ENCODE results near the gene ARTN. TPM values are rescaled to one million over a fixed set of nuclear protein-coding genes. Genes with fewer than 3 reads are reported as not detected.

Gene ARTN
- total and polyA plus RNA-seq, 9 of the 15 experiments (the other 6 are each of a cell fraction or from before 2014, with no cell fraction given) = 0.06 to 0.38 TPM; not detected in 7

GRCh38 chr1:43890815-43891214 is 42.8 kb upstream of the ARTN start:
- Histone ChIP-seq H3K4me3 (no peak overlapping the region), H2AFZ (ENCODE audit: low read depth, low read length) (no peak overlapping the region), H3K9me3 (replicated peaks; ENCODE audit: control insufficient read depth, insufficient read depth, low read depth, low read length) (no peaks in the 10 kb centered on the region), H3K27ac (ENCODE audit: extremely low read depth, low read depth, low read length) (no peak overlapping the region), H3K9me1 (ENCODE audit: control insufficient read depth, insufficient read depth, low read length) (no peaks in the 10 kb centered on the region), H3K9ac (ENCODE audit: insufficient read depth in 1 of 2, low read depth in 2 of 2, low read length in 2 of 2) (no peak overlapping the region), H3K4me1 (replicated peaks in 1 of 2; ENCODE audit: control insufficient read depth in 2 of 2, insufficient read depth in 2 of 2, low read length in 2 of 2) (no peaks in the 10 kb centered on the region), H3K79me2 (ENCODE audit: control insufficient read depth, insufficient read depth, low read length) (no peaks in the 10 kb centered on the region), H3K36me3 (ENCODE audit: control insufficient read depth, insufficient read depth, low read length) (no peaks in the 10 kb centered on the region; the same call in 2 of the 3 replicates), H3K4me2 (ENCODE audit: insufficient read depth, low read length) (no peak overlapping the region), H4K20me1 (replicated peaks; ENCODE audit: control insufficient read depth, insufficient read depth, low read length) (no peaks in the 10 kb centered on the region), H3K27me3 (ENCODE audit: control insufficient read depth in 2 of 2, insufficient read depth in 2 of 2, low read length in 2 of 2) (no peaks in the 10 kb centered on the region)
- intact Hi-C loops (cut with micrococcal nuclease) = no loop called here
- CTCF ChIA-PET (ENCODE audit: low intra/inter-chr PET ratio) = no interaction called here
- POLR2A ChIA-PET = interaction anchor here (0.7 to 1.4 kb wide), 2 partner anchors 11 to 37 kb away, joined by 3 read pairs; no protein-coding TSS in a partner anchor
- in situ Hi-C loops (cut with MboI) = no loop called here
- FAIRE-seq (no peak), DNase-seq (ENCODE audit: extremely low read depth in 1 of 4, low spot score in 3 of 4) (no peak), ATAC-seq (no peak)
- BruUV-seq (replicated peaks) = no TSS peak
- whole genome bisulfite sequencing (ENCODE audit: insufficient coverage, low coverage, missing lambda C conversion rate) = 63% methylated on average over 5 of the region's 5 CpGs
- TF ChIP-seq GATAD2A (IDR thresholded peaks at IDR 0.05) = no peak
- peak; percentile 71 for TF ChIP-seq FOSL1 (tag; conservative IDR thresholded peaks at IDR 0.05)
- peak; percentile 49 for TF ChIP-seq RFX1 (IDR thresholded peaks at IDR 0.05)
- TF ChIP-seq JUND (IDR thresholded peaks at IDR 0.05; ENCODE audit: borderline replicate concordance, low read depth, low read length) = 0 out of 2 replicates have a peak, but pooled peaks have one; percentile 25
- TF ChIP-seq JUND (tag; IDR thresholded peaks at IDR 0.05; ENCODE audit: borderline replicate concordance, low read depth, low read length) = peak; percentile 19; the same call in 1 of the 3 replicates

GRCh38 chr1:43893006-43893405 is 40.6 kb upstream of the ARTN start:
- Histone ChIP-seq H3K4me3 (no peak overlapping the region), H2AFZ (ENCODE audit: low read depth, low read length) (no peak overlapping the region), H3K36me3 (ENCODE audit: control insufficient read depth, insufficient read depth, low read length) (peaks cover 4% of the 10 kb centered on the region; the same call in 1 of the 3 replicates), H3K9me3 (replicated peaks; ENCODE audit: control insufficient read depth, insufficient read depth, low read depth, low read length) (no peaks in the 10 kb centered on the region), H3K79me2 (ENCODE audit: control insufficient read depth, insufficient read depth, low read length) (no peaks in the 10 kb centered on the region), H3K4me1 (replicated peaks in 1 of 2; ENCODE audit: control insufficient read depth in 2 of 2, insufficient read depth in 2 of 2, low read length in 2 of 2) (peaks cover 3 to 4% of the 10 kb centered on the region in 2 experiments; a peak in 2 of 5 replicates), H3K27ac (ENCODE audit: extremely low read depth, low read depth, low read length) (no peak overlapping the region), H4K20me1 (replicated peaks; ENCODE audit: control insufficient read depth, insufficient read depth, low read length) (no peaks in the 10 kb centered on the region), H3K27me3 (ENCODE audit: control insufficient read depth in 2 of 2, insufficient read depth in 2 of 2, low read length in 2 of 2) (no peaks in the 10 kb centered on the region), H3K9me1 (ENCODE audit: control insufficient read depth, insufficient read depth, low read length) (no peaks in the 10 kb centered on the region), H3K4me2 (ENCODE audit: insufficient read depth, low read length) (no peak overlapping the region), H3K9ac (ENCODE audit: insufficient read depth in 1 of 2, low read depth in 2 of 2, low read length in 2 of 2) (no peak overlapping the region)
- ChIA-PET POLR2A (interaction anchor here (0.6 to 1.7 kb wide), 4 partner anchors 10 to 14 kb away, joined by 3 to 6 read pairs (median 4); no protein-coding TSS in a partner anchor), CTCF (ENCODE audit: low intra/inter-chr PET ratio) (no interaction called here)
- ATAC-seq (no peak), FAIRE-seq (no peak), DNase-seq (ENCODE audit: extremely low read depth in 1 of 4, low spot score in 3 of 4) (no peak)
- intact Hi-C loops (cut with micrococcal nuclease) = no loop called here
- WGBS (ENCODE audit: insufficient coverage, low coverage, missing lambda C conversion rate) = 0% methylated on average over 1 of the region's 1 CpG
- TF ChIP-seq POLR2AphosphoS2 (IDR thresholded peaks at IDR 0.05; ENCODE audit: low read length) (no peak), SMAD3 (CRISPR knock-in tag; conservative IDR thresholded peaks at IDR 0.05) (no peak), SP1 (CRISPR knock-in tag; IDR thresholded peaks at IDR 0.05) (no peak), RBM15 (IDR thresholded peaks at IDR 0.05; ENCODE audit: insufficient read depth, low read length) (no peak), FOXJ3 (CRISPR knock-in tag; IDR thresholded peaks at IDR 0.05) (no peak), HDAC6 (IDR thresholded peaks at IDR 0.05; ENCODE audit: low read depth, low read length) (no peak), ZNF121 (CRISPR knock-in tag; conservative IDR thresholded peaks at IDR 0.05) (no peak)
- TF ChIP-seq, protein P1, sequence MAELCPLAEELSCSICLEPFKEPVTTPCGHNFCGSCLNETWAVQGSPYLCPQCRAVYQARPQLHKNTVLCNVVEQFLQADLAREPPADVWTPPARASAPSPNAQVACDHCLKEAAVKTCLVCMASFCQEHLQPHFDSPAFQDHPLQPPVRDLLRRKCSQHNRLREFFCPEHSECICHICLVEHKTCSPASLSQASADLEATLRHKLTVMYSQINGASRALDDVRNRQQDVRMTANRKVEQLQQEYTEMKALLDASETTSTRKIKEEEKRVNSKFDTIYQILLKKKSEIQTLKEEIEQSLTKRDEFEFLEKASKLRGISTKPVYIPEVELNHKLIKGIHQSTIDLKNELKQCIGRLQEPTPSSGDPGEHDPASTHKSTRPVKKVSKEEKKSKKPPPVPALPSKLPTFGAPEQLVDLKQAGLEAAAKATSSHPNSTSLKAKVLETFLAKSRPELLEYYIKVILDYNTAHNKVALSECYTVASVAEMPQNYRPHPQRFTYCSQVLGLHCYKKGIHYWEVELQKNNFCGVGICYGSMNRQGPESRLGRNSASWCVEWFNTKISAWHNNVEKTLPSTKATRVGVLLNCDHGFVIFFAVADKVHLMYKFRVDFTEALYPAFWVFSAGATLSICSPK (IDR thresholded peaks at IDR 0.05; ENCODE audit: borderline replicate concordance) = no peak
- in situ Hi-C loops (cut with MboI) = no loop called here
- BruUV-seq (replicated peaks) = no TSS peak

Measured in K562 (cell line).